SK-N-SH (cell line): ENCODE results near the gene PYY.
"Not testable (repeated sequence)": the region's sequence is repeated elsewhere in the genome, so short reads cannot be mapped to it uniquely, and the experiment has no call there.

Experiments
- FOXM1 ChIP-seq: IDR thresholded peaks from 2 replicates; pipeline ENCODE4 v1.4.0; 2012; ENCODE audit warnings: low read depth, mild to moderate bottlenecking
- POLR2AphosphoS5 ChIP-seq: IDR thresholded peaks from 2 replicates; pipeline ENCODE4 v1.6.1; 2012; ENCODE audit warnings: low read depth, low read length
- RXRA ChIP-seq: IDR thresholded peaks from 2 replicates; pipeline ENCODE4 v1.4.0; 2012; ENCODE audit warnings: low read depth, mild to moderate bottlenecking, borderline replicate concordance
- SMC3 ChIP-seq: IDR thresholded peaks from 2 replicates; pipeline ENCODE4 v1.6.1; 2012; ENCODE audit warnings: low read depth, low read length, improper control_type of control experiment
- TEAD4 ChIP-seq: IDR thresholded peaks from 2 replicates; pipeline ENCODE4 v1.4.0; 2012; ENCODE audit warnings: mild to moderate bottlenecking, borderline replicate concordance; ENCODE audit not compliant: insufficient read depth
- TF ChIP-seq, protein P1 (sequence below): fragments of 200-600 bp; sonication (generic); IDR thresholded peaks from 2 replicates; pipeline ENCODE4 v1.6.1; 2017; ENCODE audit warnings: antibody characterized with exemption, mild to moderate bottlenecking, moderate library complexity
- TF ChIP-seq, protein P2 (sequence below): IDR thresholded peaks from 2 replicates; pipeline ENCODE4 v1.6.1; 2012; ENCODE audit warnings: mild to moderate bottlenecking, low read depth, low read length, moderate library complexity

DNA sequence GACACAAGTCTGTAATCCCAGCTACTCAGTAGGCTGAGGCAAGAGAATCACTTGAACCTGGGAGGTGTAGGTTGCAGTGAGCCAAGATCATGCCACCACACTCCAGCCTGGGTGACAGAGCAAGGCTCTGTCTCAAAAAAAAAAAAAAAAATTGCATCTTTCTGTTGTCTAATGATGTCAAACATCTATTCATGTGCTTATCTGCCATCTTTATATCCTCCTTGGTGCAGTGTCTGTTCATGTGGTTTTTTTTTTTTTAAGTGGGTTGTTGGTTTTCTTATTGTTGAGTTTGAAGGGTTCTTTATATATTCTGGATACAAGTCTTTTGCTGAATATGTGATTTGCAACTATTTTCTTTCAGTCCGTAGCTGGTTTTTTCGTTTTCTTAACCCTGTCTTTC is 17.7 kb upstream of the PYY start:
- TF ChIP-seq, protein P1, sequence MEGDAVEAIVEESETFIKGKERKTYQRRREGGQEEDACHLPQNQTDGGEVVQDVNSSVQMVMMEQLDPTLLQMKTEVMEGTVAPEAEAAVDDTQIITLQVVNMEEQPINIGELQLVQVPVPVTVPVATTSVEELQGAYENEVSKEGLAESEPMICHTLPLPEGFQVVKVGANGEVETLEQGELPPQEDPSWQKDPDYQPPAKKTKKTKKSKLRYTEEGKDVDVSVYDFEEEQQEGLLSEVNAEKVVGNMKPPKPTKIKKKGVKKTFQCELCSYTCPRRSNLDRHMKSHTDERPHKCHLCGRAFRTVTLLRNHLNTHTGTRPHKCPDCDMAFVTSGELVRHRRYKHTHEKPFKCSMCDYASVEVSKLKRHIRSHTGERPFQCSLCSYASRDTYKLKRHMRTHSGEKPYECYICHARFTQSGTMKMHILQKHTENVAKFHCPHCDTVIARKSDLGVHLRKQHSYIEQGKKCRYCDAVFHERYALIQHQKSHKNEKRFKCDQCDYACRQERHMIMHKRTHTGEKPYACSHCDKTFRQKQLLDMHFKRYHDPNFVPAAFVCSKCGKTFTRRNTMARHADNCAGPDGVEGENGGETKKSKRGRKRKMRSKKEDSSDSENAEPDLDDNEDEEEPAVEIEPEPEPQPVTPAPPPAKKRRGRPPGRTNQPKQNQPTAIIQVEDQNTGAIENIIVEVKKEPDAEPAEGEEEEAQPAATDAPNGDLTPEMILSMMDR, result not testable (repeated sequence)
- not testable (repeated sequence) for TF ChIP-seq SMC3, RXRA, POLR2AphosphoS5, FOXM1, TEAD4
- TF ChIP-seq, protein P2, sequence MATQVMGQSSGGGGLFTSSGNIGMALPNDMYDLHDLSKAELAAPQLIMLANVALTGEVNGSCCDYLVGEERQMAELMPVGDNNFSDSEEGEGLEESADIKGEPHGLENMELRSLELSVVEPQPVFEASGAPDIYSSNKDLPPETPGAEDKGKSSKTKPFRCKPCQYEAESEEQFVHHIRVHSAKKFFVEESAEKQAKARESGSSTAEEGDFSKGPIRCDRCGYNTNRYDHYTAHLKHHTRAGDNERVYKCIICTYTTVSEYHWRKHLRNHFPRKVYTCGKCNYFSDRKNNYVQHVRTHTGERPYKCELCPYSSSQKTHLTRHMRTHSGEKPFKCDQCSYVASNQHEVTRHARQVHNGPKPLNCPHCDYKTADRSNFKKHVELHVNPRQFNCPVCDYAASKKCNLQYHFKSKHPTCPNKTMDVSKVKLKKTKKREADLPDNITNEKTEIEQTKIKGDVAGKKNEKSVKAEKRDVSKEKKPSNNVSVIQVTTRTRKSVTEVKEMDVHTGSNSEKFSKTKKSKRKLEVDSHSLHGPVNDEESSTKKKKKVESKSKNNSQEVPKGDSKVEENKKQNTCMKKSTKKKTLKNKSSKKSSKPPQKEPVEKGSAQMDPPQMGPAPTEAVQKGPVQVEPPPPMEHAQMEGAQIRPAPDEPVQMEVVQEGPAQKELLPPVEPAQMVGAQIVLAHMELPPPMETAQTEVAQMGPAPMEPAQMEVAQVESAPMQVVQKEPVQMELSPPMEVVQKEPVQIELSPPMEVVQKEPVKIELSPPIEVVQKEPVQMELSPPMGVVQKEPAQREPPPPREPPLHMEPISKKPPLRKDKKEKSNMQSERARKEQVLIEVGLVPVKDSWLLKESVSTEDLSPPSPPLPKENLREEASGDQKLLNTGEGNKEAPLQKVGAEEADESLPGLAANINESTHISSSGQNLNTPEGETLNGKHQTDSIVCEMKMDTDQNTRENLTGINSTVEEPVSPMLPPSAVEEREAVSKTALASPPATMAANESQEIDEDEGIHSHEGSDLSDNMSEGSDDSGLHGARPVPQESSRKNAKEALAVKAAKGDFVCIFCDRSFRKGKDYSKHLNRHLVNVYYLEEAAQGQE, result not testable (repeated sequence)
